ENCODE measurements around the gene HSBP1L1.

HSBP1L1 gene

DNA sequence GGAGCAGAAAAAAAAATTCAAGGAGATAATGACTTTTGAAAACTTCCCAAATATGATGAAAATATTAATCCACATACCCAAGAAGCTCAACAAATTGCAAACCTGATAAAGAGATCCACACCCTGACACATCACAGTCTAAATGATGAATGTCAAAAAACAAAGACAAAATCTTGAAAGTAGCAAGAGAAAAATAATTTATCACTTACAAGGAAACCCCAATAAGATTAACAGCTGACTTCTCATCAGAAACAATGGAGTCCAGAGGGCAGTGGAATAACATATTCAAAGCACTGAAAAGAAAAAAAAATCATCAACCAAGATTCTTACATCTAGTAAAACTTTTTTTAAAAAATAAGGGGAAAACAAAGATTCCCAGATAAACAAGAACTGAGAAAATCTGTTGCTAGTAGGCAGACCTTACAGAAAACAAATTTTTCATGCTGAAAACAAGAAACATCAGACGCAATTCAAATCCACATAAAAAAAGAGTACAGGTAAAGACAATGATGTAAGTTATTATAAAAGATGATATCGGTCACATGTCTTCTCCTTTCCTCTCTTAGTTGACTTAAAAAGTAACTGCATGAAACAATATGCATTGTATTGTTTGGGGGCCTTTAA, 34.3 kb upstream of the HSBP1L1 start:
- FAIRE-seq = no peak

DNA sequence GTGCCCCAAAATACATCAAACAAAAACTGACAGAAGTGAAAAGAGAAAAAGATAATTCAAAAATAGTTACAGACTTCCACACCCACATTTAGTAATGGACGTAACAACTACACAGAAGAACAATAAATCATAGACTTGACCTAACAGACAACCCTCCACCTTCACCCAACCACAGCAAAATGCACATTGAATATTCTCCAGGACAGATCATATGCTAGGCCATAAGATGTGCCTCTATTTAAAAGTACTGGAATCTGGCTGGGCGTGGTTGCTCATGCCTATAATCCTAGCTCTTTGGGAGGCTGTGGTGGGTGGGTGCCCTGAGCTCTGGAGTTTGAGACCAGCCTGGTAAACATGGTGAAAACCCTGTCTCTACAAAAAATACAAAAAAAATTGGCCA, 33.0 kb upstream of the HSBP1L1 start:
- no peak for FAIRE-seq

DNA sequence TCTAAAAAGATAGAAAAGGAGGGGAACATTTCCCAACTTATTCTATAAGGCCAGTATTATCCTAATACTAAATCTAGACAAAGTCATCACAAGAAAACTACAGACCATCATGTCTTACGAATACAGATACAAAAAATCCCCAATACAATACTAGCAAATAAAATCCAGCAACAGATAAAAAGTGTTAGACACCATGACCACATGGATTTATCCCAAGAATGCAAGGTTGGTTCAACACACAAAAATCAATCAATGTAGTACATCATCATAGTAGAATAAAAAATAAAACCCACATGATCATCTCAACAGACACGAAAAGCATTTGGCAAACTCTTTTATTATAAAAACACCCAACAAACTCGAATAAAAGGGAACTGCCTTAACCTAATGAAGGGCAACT, 31.5 kb upstream of the HSBP1L1 start:
- no peak for FAIRE-seq

DNA sequence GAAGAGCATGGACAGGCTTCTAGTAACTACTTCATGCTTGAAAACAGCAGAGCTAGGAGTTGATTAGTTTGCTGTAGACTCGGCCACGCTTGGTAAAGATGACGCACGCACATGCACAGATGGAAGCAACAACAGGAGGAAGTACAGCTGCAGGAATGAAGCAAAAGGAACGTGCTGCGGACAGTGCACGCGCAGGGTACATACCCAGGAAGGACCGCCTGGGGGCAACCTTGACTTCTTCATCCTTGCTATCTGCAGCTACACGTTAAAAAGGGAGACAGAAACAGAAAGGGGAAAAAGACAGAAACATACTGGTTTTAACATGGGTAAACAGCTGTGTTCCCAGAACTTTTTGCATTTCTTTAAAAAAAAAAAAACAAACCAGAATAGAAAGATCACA, 30.7 kb upstream of the HSBP1L1 start:
- no peak for FAIRE-seq

DNA sequence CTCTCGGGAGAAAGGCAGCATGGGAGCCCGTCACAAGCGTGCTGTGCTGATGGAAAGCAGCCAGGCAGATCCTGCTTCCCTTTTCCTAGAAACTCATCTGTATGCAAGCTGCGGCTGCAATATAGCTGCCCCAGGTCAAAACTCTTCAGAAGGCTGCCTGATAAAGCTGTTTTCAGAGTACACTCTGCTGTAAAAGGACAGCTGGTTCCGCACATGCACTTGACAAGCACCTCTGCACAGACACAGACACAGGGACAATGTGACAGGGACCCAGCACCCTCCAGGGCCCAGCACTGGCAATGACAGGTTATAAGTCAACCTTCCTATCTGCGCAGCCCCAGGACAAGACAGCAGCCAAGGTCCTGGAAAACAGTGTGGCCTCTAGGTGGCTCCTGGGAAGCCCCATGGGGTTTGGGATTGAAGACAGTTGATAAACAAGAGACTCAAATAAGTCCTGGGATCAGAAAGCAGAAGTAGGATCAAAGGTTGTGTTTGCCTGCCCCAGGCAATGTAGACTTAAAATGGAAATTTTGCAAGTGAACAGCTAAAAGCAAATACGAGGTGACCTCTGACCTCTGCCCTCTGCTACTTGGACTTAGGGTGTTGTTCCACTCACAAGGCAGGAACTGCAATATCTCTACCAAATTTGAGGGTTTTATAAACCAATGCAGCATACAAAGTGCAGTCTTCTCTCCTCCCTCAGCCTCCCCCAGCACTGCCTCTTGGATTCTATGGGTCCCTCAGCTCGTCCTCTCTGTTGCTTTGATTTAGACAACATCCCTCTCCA, 29.9 kb upstream of the HSBP1L1 start:
- FAIRE-seq = no peak

DNA sequence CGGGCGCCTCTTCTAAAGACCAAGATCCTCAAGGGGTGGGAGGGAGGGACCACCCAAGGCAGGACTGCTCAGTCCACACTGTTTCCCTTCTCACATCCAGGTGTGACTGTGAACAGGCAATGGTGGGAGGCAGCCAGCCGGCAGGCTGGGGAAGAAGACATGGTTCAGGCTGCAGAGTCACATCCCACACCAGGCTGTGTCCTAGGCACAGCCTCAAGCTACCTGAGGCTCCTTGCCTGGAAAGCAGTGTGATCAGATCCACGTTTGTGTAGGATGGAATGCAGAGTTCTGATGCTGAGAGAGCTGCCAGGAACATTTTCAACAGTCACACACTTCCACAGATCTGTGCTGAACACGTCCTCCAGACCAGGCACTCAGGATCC, 29.4 kb upstream of the HSBP1L1 start:
- no peak for FAIRE-seq

DNA sequence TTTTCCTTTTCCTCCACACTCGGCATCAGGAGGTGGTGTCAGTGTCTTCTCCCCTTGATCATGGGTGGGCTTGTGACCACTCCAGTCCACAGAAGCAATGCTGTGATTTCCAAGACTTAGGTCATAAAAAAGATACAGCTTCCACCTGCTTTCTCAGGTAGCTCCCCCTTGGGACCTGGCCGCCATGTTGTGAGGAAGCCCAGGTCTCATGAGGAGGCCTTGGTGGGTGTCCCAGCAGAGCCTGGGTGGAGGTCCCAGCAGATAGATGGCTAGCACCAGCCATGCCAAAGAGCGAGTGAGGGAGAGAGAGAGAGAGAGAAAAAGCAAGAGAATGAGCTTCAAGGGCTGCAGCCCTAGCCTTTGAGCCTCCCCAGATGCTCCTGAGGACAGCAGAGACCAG, 28.9 kb upstream of the HSBP1L1 start:
- no peak for FAIRE-seq

DNA sequence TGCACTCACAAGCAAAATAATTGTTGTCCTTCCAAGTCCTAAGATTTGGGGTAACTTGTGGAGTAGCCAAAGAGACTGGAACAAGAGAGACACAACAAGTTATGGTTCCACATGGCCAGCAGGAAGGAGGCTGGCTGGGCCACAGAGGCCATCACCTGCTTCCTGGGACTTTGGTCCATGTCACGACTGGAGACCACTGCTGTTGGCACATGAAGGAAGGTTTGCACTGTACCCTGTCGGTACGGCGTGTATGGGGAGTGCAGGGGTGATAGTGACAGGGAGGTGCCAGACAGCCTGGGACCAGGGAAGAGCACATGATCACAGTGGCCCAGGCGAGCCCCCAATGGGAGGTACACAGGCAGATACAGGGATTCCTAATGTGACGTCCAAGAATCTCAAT, 28.5 kb upstream of the HSBP1L1 start:
- no peak for FAIRE-seq

DNA sequence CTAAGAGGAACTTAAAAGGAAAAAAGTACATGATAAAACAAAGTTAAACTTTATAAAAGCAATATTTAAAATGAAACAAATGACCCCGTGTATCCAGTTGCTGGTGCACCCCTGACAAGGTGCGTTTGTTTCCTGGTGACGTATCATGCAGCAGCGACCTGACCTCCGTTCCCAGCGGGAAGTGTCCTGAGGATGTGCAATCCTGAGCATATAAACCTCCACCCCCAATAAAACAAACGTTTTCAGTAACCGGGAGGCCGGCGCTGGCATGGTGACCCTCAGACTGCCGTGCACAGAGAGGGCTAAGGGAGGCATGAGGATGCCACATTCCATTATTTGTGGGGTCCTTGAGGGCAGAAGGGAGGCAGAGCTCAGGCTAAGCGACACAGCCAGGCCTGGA, 27.8 kb upstream of the HSBP1L1 start:
- FAIRE-seq = no peak

DNA sequence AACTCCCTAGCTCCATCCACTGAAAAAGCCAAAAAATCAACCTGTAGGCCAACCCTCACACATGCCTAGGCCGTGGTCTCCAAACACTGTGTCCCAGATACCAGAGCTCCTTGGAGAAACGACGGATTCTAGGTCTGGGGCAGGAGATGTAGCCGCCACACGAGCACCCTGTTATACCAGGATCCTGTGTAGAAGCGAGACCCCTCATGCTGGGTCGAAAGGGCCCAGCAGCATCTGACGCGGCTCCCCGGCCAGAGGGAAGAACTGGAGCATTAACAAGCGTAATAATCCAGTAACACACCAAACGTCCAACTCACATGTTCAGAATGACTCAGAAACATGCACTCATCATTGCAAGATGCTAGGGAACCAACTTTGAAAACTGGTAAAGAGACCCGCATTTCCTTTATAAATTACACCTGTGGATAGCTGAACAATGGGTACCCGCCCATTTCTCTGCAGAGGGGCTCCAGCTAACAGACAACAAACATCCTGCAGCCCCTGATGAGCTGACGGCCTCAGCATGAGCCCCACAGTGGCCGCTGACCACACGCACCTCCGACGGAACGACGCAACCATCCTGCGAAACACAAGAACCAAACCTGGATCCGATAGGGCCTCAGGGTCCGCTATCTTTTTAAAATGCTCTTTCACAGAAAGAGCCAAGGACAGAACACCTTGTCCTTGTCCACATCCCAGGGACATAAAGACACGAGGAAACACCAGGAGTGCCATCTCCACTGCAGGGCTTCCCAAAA, 27.2 kb upstream of the HSBP1L1 start:
- no peak for FAIRE-seq

DNA sequence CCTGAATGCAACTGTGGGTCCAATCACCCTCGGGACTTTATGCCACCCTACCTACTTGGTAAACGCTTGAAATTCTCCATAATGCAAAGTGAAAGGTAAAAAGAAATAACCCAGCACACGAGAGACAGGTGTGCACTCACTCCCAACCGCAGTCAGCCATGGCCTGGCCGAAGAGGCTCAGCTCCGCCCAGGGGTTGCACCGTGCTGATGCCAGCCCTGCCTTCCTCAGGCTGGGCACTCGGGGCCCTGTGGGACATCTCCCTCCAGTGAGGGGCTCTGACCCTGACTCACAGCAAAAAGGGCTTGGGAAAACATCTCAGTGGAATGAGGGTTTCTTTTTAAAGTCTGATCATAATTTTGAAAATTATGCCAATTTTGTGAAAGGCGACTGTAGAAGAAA, 26.2 kb upstream of the HSBP1L1 start:
- FAIRE-seq = no peak

DNA sequence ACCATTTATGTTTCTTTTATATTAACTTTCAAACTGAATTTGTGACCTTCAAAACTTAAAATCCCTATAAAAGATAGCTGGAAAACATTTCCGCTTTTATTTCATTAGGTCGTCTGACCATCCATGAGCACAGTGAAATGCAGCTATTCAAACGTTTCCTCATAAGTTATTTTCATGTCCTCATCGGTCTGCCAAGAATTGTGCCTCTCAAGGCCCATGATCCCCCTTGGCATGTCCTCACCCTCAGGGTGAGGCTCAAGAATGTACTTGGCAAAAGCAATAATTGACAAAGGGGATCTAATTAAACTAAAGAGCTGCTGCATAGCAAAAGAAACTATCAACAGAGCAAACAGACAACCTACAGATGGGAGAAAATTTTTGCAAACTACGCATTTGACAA, 25.3 kb upstream of the HSBP1L1 start:
- FAIRE-seq = no peak

DNA sequence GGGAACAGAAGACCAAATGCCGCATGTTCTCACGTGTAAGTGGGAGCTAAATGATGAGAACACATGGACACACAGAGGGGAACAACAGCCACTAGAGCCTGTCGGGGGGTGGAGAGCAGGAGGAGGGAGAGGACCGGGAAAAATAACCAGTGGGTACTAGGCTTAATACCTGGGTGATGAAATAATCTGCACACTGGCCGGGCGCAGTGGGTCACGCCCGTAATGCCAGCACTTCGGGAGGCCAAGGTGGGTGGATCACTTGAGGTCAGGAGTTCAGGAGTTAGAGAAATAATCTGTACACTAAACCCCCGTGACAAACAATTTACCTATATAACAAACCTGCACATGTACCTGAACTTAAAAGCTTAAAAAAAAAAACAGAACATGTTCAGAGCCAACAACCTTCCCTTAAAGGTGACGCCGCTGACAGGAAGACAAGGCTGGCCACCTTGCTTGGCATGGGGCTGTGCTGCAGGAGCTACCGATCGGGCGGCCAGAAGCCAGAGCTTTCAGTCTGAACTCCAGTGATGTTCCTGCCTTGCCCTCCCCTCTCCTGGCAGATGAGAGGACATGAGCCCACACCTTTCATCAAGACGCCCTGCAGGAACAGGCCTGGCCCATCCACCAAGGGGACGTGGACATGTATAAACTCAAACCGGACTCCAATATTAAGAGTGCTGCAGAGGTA, 24.2 kb upstream of the HSBP1L1 start:
- no peak for FAIRE-seq

DNA sequence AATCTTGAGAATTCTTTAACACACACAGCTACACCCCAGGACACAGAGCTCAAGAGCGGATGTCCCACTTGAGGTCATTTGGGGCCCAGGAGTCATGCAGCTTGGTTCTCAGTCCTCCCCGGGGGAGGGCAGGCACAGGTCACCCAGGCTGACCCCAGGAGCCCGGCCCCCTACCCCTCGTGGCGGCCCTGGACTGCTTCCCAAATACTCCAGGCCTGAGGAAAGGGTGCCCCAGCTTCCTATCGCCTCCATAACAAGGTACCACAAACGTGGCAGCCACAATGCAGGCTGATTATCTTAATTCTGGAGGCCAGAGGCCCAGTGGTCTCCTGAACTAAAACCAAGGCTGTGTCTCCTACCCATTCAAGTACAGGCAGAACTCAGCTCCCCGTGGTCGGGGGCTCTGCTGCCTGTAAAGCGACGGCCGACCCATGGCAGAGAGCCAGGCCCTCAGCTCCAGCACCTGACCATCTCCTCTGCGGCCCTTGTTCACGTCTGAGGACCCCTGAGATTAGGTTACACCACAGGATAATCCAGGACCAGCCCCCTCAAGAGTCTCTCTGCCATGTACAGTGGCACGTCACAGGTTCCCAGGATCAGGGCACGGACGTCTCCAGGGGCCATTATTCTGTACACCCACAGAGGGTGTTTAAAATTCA, 23.5 kb upstream of the HSBP1L1 start:
- no peak for FAIRE-seq

DNA sequence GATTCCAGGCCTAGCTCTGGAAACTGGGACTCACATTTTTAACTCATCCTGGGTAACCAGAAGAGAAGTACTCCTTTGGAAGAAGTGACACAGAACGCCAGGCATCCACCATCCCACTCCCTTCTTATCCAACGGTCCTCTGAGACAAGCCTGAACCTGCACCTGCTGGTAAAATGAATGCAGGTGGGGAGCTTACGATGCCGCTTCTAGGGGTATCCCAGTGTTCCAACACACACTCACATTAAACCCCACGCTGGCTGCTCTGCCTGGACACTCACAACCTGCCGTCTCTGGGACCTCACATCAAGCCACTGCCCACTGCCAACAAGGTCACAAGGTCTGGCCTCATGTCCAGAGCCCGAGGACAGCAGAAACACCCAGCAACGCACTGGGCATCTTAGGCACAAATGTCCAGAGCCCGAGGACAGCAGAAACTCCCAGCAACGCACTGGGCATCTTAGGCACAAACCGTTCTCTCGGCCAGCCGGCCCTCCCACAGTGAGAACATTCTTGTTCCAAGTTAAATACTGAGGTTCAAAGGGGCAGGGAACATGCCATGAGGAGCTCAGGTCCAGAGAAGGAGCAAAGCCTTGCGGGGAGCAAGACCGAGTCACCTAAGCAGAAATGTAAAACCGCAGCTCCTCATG, 22.8 kb upstream of the HSBP1L1 start:
- FAIRE-seq = no peak

DNA sequence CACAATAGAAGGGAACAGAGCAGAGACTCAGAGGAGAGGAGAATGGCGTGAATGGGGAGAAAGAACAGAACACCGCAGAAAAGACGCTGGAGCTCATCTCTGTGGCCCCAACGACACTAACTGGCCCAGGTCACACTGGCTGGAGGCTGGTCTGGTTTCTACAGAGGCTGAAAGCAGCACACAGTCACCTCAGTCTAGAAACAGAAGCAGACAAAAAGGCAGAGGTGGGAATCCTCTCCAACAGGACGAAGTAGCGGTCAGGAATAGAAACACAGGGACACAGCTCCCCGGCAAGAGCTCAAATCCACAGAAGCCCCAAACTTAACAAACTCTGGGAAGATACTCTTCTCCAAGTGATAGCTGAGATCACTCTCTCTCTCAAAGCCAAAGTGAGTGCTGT, 22.2 kb upstream of the HSBP1L1 start:
- FAIRE-seq = no peak

DNA sequence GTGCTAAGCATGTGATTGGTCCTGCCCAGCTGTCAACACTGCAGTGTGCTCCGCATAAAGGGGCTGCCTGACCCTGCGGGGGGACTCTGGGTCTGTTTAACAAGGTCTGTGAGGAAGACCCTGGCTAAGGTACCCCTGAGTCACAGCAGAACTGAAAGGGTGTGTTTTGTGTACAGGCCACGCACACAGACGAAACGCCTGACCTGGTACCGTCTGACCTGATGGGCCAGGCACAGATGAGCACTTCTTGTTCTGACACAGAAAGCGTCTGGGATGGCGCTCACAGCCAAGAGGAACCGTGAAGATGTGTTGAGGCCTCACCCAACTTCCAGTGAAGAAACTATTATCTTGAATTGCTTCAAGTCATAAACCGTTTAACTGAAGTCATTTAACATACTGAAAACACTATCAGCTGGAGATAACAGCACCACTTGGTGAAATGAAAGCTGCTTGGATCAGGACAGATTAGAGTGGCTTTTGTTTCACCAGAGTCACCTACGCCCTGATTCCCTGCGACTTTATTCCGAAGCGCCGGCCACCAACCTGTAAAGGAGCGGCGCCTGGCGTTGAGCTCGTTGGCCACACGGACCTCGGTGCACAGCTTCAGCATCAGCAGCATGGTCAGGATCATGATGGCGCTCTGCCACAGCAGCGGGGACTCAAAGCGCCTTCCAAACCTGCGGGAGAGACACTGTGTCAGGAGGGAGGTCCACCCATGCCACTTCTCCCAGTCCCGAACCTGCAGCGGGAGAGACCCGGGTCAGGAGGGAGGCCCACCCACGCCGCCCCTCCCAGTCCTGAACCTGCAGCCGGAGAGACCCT, 21.4 kb upstream of the HSBP1L1 start:
- no peak for FAIRE-seq

DNA sequence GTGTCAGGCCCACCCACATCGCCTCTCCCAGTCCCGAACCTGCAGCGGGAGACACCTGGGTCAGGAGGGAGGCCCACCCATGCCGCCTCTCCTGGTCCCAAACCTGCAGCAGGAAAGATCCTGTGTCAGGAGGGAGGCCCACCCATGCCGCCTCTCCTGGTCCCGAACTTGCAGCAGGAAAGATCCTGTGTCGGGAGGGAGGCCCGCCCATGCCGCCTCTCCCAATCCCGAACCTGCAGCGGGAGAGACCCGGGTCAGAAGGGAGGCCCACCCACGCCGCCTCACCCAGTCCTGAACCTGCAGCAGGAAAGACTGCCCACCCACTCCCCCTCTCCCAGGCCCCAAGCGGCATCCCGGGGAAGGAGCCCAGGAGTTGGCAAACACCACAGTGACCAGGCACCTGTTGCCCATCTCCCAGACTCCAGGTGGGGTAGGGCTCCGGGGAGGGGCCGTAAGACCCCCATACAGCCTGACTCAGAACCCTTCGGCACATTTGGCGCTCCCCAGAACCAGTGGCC, 20.8 kb upstream of the HSBP1L1 start:
- no peak for FAIRE-seq

DNA sequence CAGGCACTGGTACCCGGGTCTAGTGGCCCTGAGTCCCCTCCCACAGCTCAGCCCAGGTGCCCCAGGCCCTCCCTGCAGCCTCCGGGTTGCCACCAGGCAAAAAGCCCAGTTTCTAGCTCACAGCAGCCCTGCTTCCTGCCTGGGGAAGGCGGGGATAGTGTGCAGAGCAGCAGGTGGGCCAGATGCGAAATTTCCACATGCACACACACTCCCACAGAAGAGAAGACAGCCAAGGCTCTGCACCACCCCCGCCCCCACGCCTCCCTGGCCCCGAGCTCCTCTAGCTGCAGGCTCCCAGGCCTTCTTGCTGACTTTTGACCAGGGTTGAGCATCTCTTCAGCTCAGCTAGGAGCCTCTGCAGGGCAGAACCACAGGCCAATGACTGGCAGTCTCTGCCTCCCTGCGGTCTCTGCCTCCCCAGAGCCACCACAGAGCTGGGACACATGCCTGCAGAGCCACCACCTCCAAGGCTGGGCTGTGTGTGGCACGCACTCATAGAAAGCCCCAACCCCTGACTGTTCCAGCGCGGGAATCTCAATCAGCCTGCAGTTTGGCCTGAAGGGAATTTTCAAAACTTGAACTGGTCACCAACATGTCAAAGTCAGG, 20.2 kb upstream of the HSBP1L1 start:
- FAIRE-seq = no peak

DNA sequence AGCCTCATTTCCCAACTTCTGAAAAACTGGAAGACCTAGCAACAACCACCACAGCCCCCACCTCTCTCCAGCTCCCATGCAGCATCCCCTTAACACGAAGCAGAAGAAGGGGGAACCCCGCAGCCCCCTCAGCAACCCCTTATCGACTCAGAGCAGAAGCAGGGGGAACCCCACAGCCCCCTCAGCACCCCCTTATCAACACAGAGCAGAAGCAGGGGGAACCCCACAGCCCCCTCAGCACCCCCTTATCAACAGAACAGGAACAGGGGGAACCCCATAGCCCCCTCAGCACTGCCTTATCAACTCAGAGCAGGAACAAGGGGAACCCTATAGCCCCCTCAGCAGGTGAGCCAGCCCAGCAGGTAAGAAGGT, 19.7 kb upstream of the HSBP1L1 start:
- FAIRE-seq = no peak
